WTC11 (cell line): Measurements from ENCODE around the gene RGCC. TPM values are rescaled to one million over a fixed set of nuclear protein-coding genes. Genes with fewer than 3 reads are reported as not detected.

ENCODE experiments used
- ATF1 ChIP-seq: sonication (generic); formaldehyde crosslinking; IDR thresholded peaks from 2 replicates; pipeline ENCODE4 v1.8.1; 2023; ENCODE audit warnings: mild to moderate bottlenecking, moderate library complexity, missing genetic modification reagents
- CREB1 ChIP-seq: sonication (generic); formaldehyde crosslinking; IDR thresholded peaks from 2 replicates; pipeline ENCODE4 v1.8.0; 2023; ENCODE audit warnings: mild to moderate bottlenecking, missing genetic modification reagents
- CREM ChIP-seq: sonication (generic); formaldehyde crosslinking; IDR thresholded peaks from 2 replicates; pipeline ENCODE4 v1.8.1; 2022; ENCODE audit warnings: mild to moderate bottlenecking, missing genetic modification reagents, moderate library complexity
- NR1H2 ChIP-seq: sonication (generic); formaldehyde crosslinking; IDR thresholded peaks from 2 replicates; pipeline ENCODE4 v1.9.0; 2021; ENCODE audit warnings: mild to moderate bottlenecking, moderate library complexity, missing genetic modification reagents
- NR2C2 ChIP-seq: sonication (generic); formaldehyde crosslinking; IDR thresholded peaks from 2 replicates; pipeline ENCODE4 v1.8.0; 2022; ENCODE audit warnings: mild to moderate bottlenecking, missing genetic modification reagents
- SOX15 ChIP-seq: fragments of 250-450 bp; sonication (Bioruptor Pico); IDR thresholded peaks from 2 replicates; pipeline ENCODE4 v1.9.0; 2021; ENCODE audit warnings: mild to moderate bottlenecking
- ZNF263 ChIP-seq: sonication (generic); formaldehyde crosslinking; IDR thresholded peaks from 2 replicates; pipeline ENCODE4 v1.8.1; 2022; ENCODE audit warnings: low read depth, mild to moderate bottlenecking, moderate library complexity, missing genetic modification reagents
- total RNA-seq: library from RNA; stranded (reverse); gene quantifications from 3 replicates; pipeline ENCODE4 v1.2.3, GENCODE V29; 2021
- TF ChIP-seq, protein P1 (sequence below): fragments of 250-450 bp; sonication (Bioruptor Pico); IDR thresholded peaks from 2 replicates; pipeline ENCODE4 v1.9.0; 2021; ENCODE audit warnings: mild to moderate bottlenecking
- TF ChIP-seq, protein P2 (sequence below): fragments of 250-450 bp; sonication (Bioruptor Pico); IDR thresholded peaks from 2 replicates; pipeline ENCODE4 v2.1.2; 2022; ENCODE audit warnings: mild to moderate bottlenecking, moderate library complexity
- TF ChIP-seq, protein P3 (sequence below): sonication (generic); formaldehyde crosslinking; conservative IDR thresholded peaks from 2 replicates; pipeline ENCODE4 v1.8.1; 2022; ENCODE audit warnings: mild to moderate bottlenecking, missing genetic modification reagents
- TF ChIP-seq, protein P4 (sequence below): sonication (generic); formaldehyde crosslinking; IDR thresholded peaks from 2 replicates; pipeline ENCODE4 v1.8.0; 2022; ENCODE audit warnings: missing genetic modification reagents
- TF ChIP-seq, protein P5 (sequence below): sonication (generic); formaldehyde crosslinking; IDR thresholded peaks from 2 replicates; pipeline ENCODE4 v1.8.1; 2022; ENCODE audit warnings: missing genetic modification reagents, borderline replicate concordance
- TF ChIP-seq, protein P6 (sequence below): sonication (generic); formaldehyde crosslinking; IDR thresholded peaks from 2 replicates; pipeline ENCODE4 v1.8.1; 2023; ENCODE audit warnings: mild to moderate bottlenecking, missing genetic modification reagents
- TF ChIP-seq, protein P7 (sequence below): fragments of 250-450 bp; sonication (Bioruptor Pico); IDR thresholded peaks from 2 replicates; pipeline ENCODE4 v1.9.0; 2021; ENCODE audit warnings: moderate library complexity, mild to moderate bottlenecking, inconsistent platforms, borderline replicate concordance
- TF ChIP-seq, protein P8 (sequence below): sonication (generic); formaldehyde crosslinking; IDR thresholded peaks from 2 replicates; pipeline ENCODE4 v1.8.1; 2023; ENCODE audit warnings: mild to moderate bottlenecking, moderate library complexity, missing genetic modification reagents

RGCC gene
- total RNA-seq, 1 experiment from 2014 or later = 0.48 TPM

DNA sequence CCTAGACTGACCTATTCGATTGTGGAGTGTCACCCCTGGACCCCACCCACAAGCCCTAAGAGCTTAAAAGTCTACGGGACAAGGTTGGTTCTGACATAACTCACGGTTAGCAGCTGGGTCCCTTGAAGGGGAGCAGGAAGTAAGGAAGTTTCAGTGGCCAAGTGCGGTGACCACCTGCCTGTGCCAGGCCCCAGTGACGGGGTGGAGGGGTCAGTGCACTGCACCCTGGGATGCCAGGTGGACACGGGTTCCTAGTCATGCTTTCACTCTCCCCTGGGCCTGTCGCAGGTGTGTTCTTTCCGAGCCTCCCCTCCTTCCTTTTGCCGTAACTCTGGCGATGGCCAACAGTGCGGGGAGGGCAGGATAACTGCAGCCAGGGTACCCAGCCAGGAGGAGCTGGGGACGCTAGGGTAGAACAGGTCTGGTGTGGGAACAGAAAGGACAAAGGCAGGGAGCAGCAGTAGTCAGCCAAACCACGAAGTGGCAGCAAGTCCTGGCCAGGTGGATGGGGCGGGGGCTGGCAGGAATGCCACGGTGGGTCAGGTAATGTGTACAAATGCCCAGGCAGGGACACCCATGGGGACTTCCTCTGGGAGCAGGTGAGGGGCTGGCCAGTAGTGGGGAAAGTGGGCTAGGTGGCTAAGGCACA lies 58.3 kb downstream of the RGCC start (continued):
- TF ChIP-seq, protein P1, sequence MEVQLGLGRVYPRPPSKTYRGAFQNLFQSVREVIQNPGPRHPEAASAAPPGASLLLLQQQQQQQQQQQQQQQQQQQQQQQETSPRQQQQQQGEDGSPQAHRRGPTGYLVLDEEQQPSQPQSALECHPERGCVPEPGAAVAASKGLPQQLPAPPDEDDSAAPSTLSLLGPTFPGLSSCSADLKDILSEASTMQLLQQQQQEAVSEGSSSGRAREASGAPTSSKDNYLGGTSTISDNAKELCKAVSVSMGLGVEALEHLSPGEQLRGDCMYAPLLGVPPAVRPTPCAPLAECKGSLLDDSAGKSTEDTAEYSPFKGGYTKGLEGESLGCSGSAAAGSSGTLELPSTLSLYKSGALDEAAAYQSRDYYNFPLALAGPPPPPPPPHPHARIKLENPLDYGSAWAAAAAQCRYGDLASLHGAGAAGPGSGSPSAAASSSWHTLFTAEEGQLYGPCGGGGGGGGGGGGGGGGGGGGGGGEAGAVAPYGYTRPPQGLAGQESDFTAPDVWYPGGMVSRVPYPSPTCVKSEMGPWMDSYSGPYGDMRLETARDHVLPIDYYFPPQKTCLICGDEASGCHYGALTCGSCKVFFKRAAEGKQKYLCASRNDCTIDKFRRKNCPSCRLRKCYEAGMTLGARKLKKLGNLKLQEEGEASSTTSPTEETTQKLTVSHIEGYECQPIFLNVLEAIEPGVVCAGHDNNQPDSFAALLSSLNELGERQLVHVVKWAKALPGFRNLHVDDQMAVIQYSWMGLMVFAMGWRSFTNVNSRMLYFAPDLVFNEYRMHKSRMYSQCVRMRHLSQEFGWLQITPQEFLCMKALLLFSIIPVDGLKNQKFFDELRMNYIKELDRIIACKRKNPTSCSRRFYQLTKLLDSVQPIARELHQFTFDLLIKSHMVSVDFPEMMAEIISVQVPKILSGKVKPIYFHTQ (CRISPR knock-in tag) = no peak
- TF ChIP-seq, protein P2, sequence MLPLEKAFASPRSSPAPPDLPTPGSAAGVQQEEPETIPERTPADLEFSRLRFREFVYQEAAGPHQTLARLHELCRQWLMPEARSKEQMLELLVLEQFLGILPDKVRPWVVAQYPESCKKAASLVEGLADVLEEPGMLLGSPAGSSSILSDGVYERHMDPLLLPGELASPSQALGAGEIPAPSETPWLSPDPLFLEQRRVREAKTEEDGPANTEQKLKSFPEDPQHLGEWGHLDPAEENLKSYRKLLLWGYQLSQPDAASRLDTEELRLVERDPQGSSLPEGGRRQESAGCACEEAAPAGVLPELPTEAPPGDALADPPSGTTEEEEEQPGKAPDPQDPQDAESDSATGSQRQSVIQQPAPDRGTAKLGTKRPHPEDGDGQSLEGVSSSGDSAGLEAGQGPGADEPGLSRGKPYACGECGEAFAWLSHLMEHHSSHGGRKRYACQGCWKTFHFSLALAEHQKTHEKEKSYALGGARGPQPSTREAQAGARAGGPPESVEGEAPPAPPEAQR = no peak
- TF ChIP-seq CREM (CRISPR knock-in tag) (no peak), NR1H2 (no peak), ATF1 (no peak), ZNF263 (CRISPR knock-in tag) (no peak), CREB1 (CRISPR knock-in tag) (no peak), SOX15 (no peak), NR2C2 (no peak)
- TF ChIP-seq, protein P3, sequence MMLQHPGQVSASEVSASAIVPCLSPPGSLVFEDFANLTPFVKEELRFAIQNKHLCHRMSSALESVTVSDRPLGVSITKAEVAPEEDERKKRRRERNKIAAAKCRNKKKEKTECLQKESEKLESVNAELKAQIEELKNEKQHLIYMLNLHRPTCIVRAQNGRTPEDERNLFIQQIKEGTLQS (CRISPR knock-in tag) = no peak
- TF ChIP-seq, protein P4, sequence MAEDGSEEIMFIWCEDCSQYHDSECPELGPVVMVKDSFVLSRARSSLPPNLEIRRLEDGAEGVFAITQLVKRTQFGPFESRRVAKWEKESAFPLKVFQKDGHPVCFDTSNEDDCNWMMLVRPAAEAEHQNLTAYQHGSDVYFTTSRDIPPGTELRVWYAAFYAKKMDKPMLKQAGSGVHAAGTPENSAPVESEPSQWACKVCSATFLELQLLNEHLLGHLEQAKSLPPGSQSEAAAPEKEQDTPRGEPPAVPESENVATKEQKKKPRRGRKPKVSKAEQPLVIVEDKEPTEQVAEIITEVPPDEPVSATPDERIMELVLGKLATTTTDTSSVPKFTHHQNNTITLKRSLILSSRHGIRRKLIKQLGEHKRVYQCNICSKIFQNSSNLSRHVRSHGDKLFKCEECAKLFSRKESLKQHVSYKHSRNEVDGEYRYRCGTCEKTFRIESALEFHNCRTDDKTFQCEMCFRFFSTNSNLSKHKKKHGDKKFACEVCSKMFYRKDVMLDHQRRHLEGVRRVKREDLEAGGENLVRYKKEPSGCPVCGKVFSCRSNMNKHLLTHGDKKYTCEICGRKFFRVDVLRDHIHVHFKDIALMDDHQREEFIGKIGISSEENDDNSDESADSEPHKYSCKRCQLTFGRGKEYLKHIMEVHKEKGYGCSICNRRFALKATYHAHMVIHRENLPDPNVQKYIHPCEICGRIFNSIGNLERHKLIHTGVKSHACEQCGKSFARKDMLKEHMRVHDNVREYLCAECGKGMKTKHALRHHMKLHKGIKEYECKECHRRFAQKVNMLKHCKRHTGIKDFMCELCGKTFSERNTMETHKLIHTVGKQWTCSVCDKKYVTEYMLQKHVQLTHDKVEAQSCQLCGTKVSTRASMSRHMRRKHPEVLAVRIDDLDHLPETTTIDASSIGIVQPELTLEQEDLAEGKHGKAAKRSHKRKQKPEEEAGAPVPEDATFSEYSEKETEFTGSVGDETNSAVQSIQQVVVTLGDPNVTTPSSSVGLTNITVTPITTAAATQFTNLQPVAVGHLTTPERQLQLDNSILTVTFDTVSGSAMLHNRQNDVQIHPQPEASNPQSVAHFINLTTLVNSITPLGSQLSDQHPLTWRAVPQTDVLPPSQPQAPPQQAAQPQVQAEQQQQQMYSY (CRISPR knock-in tag) = no peak
- TF ChIP-seq, protein P5, sequence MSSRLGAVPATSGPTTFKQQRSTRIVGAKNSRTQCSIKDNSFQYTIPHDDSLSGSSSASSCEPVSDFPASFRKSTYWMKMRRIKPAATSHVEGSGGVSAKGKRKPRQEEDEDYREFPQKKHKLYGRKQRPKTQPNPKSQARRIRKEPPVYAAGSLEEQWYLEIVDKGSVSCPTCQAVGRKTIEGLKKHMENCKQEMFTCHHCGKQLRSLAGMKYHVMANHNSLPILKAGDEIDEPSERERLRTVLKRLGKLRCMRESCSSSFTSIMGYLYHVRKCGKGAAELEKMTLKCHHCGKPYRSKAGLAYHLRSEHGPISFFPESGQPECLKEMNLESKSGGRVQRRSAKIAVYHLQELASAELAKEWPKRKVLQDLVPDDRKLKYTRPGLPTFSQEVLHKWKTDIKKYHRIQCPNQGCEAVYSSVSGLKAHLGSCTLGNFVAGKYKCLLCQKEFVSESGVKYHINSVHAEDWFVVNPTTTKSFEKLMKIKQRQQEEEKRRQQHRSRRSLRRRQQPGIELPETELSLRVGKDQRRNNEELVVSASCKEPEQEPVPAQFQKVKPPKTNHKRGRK = no peak
- TF ChIP-seq, protein P6, sequence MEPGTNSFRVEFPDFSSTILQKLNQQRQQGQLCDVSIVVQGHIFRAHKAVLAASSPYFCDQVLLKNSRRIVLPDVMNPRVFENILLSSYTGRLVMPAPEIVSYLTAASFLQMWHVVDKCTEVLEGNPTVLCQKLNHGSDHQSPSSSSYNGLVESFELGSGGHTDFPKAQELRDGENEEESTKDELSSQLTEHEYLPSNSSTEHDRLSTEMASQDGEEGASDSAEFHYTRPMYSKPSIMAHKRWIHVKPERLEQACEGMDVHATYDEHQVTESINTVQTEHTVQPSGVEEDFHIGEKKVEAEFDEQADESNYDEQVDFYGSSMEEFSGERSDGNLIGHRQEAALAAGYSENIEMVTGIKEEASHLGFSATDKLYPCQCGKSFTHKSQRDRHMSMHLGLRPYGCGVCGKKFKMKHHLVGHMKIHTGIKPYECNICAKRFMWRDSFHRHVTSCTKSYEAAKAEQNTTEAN (CRISPR knock-in tag) = no peak
- TF ChIP-seq, protein P7, sequence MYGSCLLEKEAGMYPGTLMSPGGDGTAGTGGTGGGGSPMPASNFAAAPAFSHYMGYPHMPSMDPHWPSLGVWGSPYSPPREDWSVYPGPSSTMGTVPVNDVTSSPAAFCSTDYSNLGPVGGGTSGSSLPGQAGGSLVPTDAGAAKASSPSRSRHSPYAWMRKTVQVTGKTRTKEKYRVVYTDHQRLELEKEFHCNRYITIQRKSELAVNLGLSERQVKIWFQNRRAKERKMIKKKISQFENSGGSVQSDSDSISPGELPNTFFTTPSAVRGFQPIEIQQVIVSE = no peak
- TF ChIP-seq, protein P8, sequence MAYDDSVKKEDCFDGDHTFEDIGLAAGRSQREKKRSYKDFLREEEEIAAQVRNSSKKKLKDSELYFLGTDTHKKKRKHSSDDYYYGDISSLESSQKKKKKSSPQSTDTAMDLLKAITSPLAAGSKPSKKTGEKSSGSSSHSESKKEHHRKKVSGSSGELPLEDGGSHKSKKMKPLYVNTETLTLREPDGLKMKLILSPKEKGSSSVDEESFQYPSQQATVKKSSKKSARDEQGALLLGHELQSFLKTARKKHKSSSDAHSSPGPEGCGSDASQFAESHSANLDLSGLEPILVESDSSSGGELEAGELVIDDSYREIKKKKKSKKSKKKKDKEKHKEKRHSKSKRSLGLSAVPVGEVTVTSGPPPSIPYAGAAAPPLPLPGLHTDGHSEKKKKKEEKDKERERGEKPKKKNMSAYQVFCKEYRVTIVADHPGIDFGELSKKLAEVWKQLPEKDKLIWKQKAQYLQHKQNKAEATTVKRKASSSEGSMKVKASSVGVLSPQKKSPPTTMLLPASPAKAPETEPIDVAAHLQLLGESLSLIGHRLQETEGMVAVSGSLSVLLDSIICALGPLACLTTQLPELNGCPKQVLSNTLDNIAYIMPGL (CRISPR knock-in tag) = no peak
